ENCODE data around the gene PTPRC.

DNA sequence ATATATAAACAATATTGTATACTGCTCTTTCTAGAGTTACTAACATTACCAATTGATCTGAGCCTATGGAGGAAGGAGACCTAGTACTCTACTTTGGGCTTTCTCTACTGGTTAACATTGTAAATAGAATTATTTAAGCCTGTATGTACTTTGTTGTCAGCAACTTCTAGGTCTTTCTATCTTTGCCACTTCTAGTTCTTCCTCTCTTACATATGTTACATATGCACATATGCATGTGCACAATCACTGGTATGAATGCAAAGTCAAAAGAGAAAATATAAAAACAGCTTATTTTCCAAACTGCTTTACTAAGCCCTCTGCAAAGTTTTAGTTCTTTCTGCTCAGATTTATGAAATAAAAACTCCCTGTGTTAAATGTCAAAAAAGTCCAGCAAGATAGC is 84.3 kb downstream of the PTPRC start:
- no peak for TF ChIP-seq EZH2phosphoT487 (IDR thresholded peaks at IDR 0.05; ENCODE audit: borderline replicate concordance, low read length)
- TF ChIP-seq EZH2 (IDR thresholded peaks at IDR 0.05; ENCODE audit: low read length, unreplicated experiment): no peak
